Measurements from ENCODE around the gene KRTAP17-1. TPM values are rescaled to one million over a fixed set of nuclear protein-coding genes. Genes with fewer than 3 reads are reported as not detected.

KRTAP17-1 gene, protein sequence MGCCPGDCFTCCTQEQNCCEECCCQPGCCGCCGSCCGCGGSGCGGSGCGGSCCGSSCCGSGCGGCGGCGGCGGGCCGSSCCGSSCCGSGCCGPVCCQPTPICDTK
- total RNA-seq (not detected), polyA plus RNA-seq (not detected), total RNA-seq (not detected)

DNA sequence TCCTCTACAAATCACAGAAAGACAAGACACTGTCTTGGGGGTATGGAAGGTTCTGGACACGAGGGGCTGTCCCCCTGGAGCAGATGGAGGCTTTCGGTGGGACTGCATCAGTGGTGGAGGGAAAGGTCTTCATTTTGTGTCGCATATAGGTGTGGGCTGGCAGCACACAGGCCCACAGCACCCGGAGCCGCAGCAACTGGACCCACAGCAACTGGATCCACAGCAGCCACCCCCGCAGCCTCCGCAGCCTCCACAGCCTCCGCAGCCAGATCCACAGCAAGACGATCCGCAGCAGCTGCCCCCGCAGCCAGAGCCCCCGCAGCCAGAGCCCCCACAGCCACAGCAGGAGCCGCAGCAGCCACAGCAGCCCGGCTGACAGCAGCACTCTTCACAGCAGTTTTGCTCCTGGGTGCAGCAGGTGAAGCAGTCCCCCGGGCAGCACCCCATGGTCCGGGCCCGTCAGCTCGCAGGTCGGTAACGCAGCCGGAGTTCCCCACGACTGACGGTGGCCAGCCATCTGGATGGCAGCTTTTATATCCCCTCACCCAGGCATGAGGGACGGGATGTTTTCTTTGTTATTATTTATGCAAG, at the start of gene KRTAP17-1:
Gene KRTAP17-1, minus strand, starts transcription at position 507 of the 591 bp plus-strand sequence. Its CDS starts 60 bp downstream, at position 447.
- Mint-ChIP-seq H3K4me3 (no peak within 1 kb of the TSS), H3K36me3 (peaks cover 0 to 12% (median 3%) of the 10 kb centered on the region in 5 donors), H3K27me3 (peaks cover 0 to 14% (median 0%) of the 10 kb centered on the region in 5 donors), H3K9me3 (peaks cover 0 to 15% (median 8%) of the 10 kb centered on the region in 11 donors), H3K27ac (peak within 1 kb of the TSS in 4 of 9 donors; percentile 1 to 72 (median 14)), H3K4me1 (peaks cover 6 to 29% (median 21%) of the 10 kb centered on the region in 7 donors)
- DNase-seq (no peak), ATAC-seq (no peak)
- ChIA-PET POLR2A (interaction anchor here (0.9 to 1.1 kb wide), 2 partner anchors 7 to 15 kb away, joined by 3 read pairs; no protein-coding TSS in a partner anchor), CTCF (no interaction called here)
- no peaks in the 10 kb centered on the region for H3K27me3 ChIP-seq (ENCODE audit: control insufficient read depth in 2 of 2, insufficient read depth in 2 of 2, low read length in 2 of 2)
- H3K9me3 ChIP-seq (ENCODE audit: control insufficient read depth in 2 of 3, low read length in 3 of 3) = no peaks in the 10 kb centered on the region
- H3K36me3 ChIP-seq (ENCODE audit: control insufficient read depth in 2 of 3, insufficient read depth in 3 of 3, low read length in 3 of 3) = no peaks in the 10 kb centered on the region
- no peak within 1 kb of the TSS for H3K27ac ChIP-seq (ENCODE audit: low read depth, low read length)
- intact Hi-C loops (cut with micrococcal nuclease) = no loop called here
- peaks cover 8 to 12% of the 10 kb centered on the region in 2 donors for H3K4me1 ChIP-seq (ENCODE audit: control insufficient read depth in 2 of 2, insufficient read depth in 2 of 2, low read length in 2 of 2)
- no peak within 1 kb of the TSS for H3K4me3 ChIP-seq (ENCODE audit: low read length)

DNA sequence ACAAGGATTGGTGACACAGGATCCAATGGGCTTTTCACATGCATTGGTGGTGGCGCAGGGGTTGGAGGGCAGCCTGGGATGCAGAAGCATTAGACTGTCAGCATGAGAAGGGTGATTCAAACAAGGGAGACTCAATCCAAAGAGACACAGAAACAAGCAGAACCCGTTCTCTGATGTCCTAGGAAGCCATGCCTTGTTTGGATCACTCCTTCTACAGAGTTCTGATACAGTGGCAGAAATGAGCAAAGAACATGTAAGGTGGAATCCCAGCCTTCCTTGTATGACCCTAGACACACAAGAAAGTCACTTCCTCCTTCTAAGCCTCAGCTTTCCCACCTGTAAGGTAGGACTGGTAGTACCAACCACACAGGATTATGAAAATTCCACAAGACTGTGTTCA, 48.4 kb upstream of the KRTAP17-1 start:
- CTCF ChIA-PET = no interaction called here
- intact Hi-C loops (cut with micrococcal nuclease) = no loop called here
- H3K27me3 Mint-ChIP-seq = peaks cover 0 to 12% (median 0%) of the 10 kb centered on the region in 5 donors
- H3K4me3 Mint-ChIP-seq = no peak overlapping the region
- Histone ChIP-seq H3K36me3 (ENCODE audit: control insufficient read depth in 2 of 3, insufficient read depth in 3 of 3, low read length in 3 of 3) (no peaks in the 10 kb centered on the region), H3K27ac (ENCODE audit: low read depth, low read length) (no peak overlapping the region), H3K4me1 (ENCODE audit: control insufficient read depth in 2 of 2, insufficient read depth in 2 of 2, low read length in 2 of 2) (peaks cover 0 to 3% of the 10 kb centered on the region in 2 donors), H3K9me3 (ENCODE audit: control insufficient read depth in 2 of 3, low read length in 3 of 3) (no peaks in the 10 kb centered on the region), H3K4me3 (ENCODE audit: low read length) (no peak overlapping the region), H3K27me3 (ENCODE audit: control insufficient read depth in 2 of 2, insufficient read depth in 2 of 2, low read length in 2 of 2) (no peaks in the 10 kb centered on the region)
- DNase-seq (no peak), ATAC-seq (no peak)
- H3K4me1 Mint-ChIP-seq = peaks cover 0 to 11% (median 1%) of the 10 kb centered on the region in 7 donors
- POLR2A ChIA-PET = no interaction called here
- H3K9me3 Mint-ChIP-seq = peaks cover 0 to 2% (median 0%) of the 10 kb centered on the region in 11 donors
- peak overlapping the region in 2 of 9 donors; percentile 18 to 46 for H3K27ac Mint-ChIP-seq
- H3K36me3 Mint-ChIP-seq = no peaks in the 10 kb centered on the region

DNA sequence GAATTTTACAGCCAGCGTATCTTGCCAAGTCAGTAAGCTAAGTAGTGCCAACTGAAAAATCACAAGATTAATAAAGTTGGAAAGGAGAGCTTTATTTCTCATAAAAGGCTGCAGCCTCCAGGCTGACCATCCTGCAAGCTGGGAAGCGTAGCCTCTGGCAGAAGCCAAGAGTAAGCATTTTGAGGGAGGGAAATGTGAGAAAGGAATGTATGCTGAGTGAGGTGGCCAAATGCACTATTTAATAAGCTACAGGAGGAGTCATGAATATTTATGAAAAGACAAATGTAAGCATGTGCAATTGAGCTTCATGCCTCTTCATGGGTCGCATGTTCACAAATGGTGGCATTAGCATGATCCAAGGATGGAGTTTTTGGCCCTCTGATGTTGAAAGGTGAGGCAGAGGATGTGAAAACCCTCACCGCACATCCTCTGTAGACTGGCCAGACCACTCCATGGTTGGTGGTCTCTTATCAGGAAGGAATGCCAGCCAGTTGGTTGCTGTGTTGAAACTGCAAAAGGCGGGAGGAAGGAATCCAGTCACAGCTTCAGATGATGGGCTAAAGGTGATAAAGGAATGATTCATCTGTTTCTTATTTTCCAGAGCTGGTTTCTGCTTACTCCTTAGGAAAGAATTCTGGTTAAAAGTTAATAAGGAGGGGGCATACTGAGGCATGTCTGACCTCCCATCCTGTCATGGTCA, 44.9 kb upstream of the KRTAP17-1 start:
- Mint-ChIP-seq H3K9me3 (peaks cover 0 to 8% (median 2%) of the 10 kb centered on the region in 11 donors), H3K36me3 (peaks cover 0 to 7% (median 0%) of the 10 kb centered on the region in 5 donors), H3K27me3 (peaks cover 0 to 19% (median 0%) of the 10 kb centered on the region in 5 donors), H3K27ac (no peak overlapping the region), H3K4me3 (no peak overlapping the region), H3K4me1 (peaks cover 0 to 11% (median 1%) of the 10 kb centered on the region in 7 donors)
- ChIA-PET POLR2A (interaction anchor here (1.3 kb wide), 1 partner anchor 10 kb away, joined by 3 read pairs; no protein-coding TSS in a partner anchor), CTCF (interaction anchor here (1.3 kb wide), 1 partner anchor 21 kb away, joined by 3 read pairs; no protein-coding TSS in a partner anchor)
- ATAC-seq (no peak), DNase-seq (no peak)
- no peaks in the 10 kb centered on the region for H3K36me3 ChIP-seq (ENCODE audit: control insufficient read depth in 2 of 3, insufficient read depth in 3 of 3, low read length in 3 of 3)
- no peaks in the 10 kb centered on the region for H3K9me3 ChIP-seq (ENCODE audit: control insufficient read depth in 2 of 3, low read length in 3 of 3)
- intact Hi-C loops (cut with micrococcal nuclease) = no loop called here
- H3K27ac ChIP-seq (ENCODE audit: low read depth, low read length) = no peak overlapping the region
- H3K4me1 ChIP-seq (ENCODE audit: control insufficient read depth in 2 of 2, insufficient read depth in 2 of 2, low read length in 2 of 2) = peaks cover 0 to 3% of the 10 kb centered on the region in 2 donors
- no peak overlapping the region for H3K4me3 ChIP-seq (ENCODE audit: low read length)
- H3K27me3 ChIP-seq (ENCODE audit: control insufficient read depth in 2 of 2, insufficient read depth in 2 of 2, low read length in 2 of 2) = no peaks in the 10 kb centered on the region

DNA sequence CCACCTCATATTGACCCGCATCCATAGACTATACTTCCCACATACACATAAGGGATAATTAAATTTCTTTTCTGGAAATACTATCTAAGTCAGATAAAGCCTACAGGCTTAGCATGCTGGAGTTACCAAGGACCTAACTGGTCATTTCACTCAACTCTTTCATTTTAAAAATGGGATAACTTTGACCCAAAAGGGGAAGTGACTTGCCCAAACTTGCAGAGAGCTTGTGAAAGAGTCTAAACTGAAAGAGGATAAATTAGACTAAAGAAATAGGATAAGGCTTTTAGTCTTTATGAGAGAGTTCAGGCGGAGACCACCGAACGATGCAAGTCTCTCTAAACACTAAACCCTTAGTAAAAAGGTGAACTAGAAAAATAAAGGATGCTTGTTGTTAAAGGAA, 39.0 kb upstream of the KRTAP17-1 start:
- no peaks in the 10 kb centered on the region for H3K36me3 ChIP-seq (ENCODE audit: control insufficient read depth in 2 of 3, insufficient read depth in 3 of 3, low read length in 3 of 3)
- ChIA-PET CTCF (no interaction called here), POLR2A (interaction anchor here (0.6 to 1.4 kb wide), 2 partner anchors 12 to 13 kb away, joined by 3 to 5 read pairs; no protein-coding TSS in a partner anchor)
- no peak overlapping the region for H3K4me3 Mint-ChIP-seq
- no peak overlapping the region for H3K27ac ChIP-seq (ENCODE audit: low read depth, low read length)
- H3K4me1 Mint-ChIP-seq = peaks cover 4 to 16% (median 15%) of the 10 kb centered on the region in 7 donors
- ATAC-seq = no peak
- H3K36me3 Mint-ChIP-seq = peaks cover 0 to 7% (median 0%) of the 10 kb centered on the region in 5 donors
- H3K27ac Mint-ChIP-seq = no peak overlapping the region
- intact Hi-C loops (cut with micrococcal nuclease) = no loop called here
- H3K27me3 Mint-ChIP-seq = peaks cover 0 to 39% (median 0%) of the 10 kb centered on the region in 5 donors
- H3K9me3 Mint-ChIP-seq = peaks cover 0 to 8% (median 5%) of the 10 kb centered on the region in 11 donors
- H3K27me3 ChIP-seq (ENCODE audit: control insufficient read depth in 2 of 2, insufficient read depth in 2 of 2, low read length in 2 of 2) = no peaks in the 10 kb centered on the region
- peaks cover 0 to 10% of the 10 kb centered on the region in 2 donors for H3K4me1 ChIP-seq (ENCODE audit: control insufficient read depth in 2 of 2, insufficient read depth in 2 of 2, low read length in 2 of 2)
- DNase-seq = no peak
- no peaks in the 10 kb centered on the region for H3K9me3 ChIP-seq (ENCODE audit: control insufficient read depth in 2 of 3, low read length in 3 of 3)
- no peak overlapping the region for H3K4me3 ChIP-seq (ENCODE audit: low read length)

DNA sequence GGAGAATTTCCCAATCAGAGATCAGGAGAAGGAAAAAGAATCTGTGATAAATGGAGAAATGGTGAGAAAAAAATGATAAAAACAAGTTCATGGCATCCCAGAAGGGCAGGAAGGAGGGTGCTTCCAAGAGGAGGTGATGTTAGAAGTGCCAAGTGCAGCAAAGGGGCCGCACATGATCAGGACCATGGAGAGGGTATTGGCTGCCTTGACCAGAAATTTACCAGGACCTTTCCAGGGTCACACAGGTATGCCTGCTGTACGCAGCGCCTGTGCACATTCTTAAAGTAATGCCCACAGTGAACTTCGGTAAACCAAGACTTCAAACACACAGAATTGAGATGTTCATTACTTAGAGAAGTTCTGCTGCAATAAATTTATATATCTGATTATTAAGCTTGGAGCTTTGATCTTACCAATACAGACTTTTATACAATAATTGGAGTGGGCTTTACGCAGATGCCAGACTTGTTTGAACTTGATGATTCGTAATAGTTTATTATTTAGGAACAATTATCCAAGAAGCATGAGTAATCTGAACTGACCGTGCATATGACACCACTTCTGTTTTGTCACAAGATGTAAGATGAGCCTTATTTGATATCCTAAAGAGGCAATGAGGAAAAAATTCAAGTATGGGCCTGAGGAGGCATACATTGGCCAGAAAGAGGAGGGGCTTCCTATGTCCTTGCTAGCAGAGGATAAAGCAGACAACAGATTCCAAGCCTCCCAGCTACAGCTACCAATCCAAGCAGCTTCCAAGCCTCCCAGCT, 37.3 kb upstream of the KRTAP17-1 start:
- Histone ChIP-seq H3K4me3 (ENCODE audit: low read length) (no peak overlapping the region), H3K36me3 (ENCODE audit: control insufficient read depth in 2 of 3, insufficient read depth in 3 of 3, low read length in 3 of 3) (no peaks in the 10 kb centered on the region), H3K9me3 (ENCODE audit: control insufficient read depth in 2 of 3, low read length in 3 of 3) (no peaks in the 10 kb centered on the region), H3K27me3 (ENCODE audit: control insufficient read depth in 2 of 2, insufficient read depth in 2 of 2, low read length in 2 of 2) (no peaks in the 10 kb centered on the region), H3K27ac (ENCODE audit: low read depth, low read length) (no peak overlapping the region), H3K4me1 (ENCODE audit: control insufficient read depth in 2 of 2, insufficient read depth in 2 of 2, low read length in 2 of 2) (peaks cover 0 to 10% of the 10 kb centered on the region in 2 donors)
- peaks cover 0 to 7% (median 0%) of the 10 kb centered on the region in 5 donors for H3K36me3 Mint-ChIP-seq
- peak overlapping the region in 2 of 9 donors; percentile 4 to 13 for H3K27ac Mint-ChIP-seq
- H3K27me3 Mint-ChIP-seq = peaks cover 0 to 38% (median 0%) of the 10 kb centered on the region in 5 donors
- intact Hi-C loops (cut with micrococcal nuclease) = no loop called here
- no peak for ATAC-seq
- CTCF ChIA-PET = interaction anchor here (1.4 kb wide), 1 partner anchor 12 kb away, joined by 3 read pairs; no protein-coding TSS in a partner anchor
- H3K9me3 Mint-ChIP-seq = peaks cover 0 to 8% (median 5%) of the 10 kb centered on the region in 11 donors
- POLR2A ChIA-PET = interaction anchor here (1.2 kb wide), 2 partner anchors 11 to 15 kb away, joined by 3 read pairs; no protein-coding TSS in a partner anchor
- H3K4me1 Mint-ChIP-seq = peaks cover 4 to 27% (median 16%) of the 10 kb centered on the region in 7 donors
- no peak for DNase-seq
- no peak overlapping the region for H3K4me3 Mint-ChIP-seq

DNA sequence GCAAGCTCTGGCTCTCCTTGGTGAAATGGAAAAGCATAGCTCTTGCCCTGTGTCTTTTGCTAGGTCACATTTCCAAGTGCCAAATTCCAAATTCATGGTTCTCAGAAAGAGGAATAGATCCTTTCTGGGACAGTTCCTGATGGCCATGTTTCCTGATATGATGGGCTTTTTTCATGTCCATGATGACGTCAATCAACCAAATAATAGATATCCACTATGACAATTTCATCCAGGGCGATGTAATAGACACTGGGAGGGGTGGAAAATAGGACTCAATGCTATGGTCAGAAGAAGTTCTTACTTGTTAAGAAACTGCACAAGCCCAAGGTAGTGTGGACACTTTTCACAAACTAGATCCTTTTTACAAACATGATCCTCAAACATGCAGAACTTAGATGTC, 35.7 kb upstream of the KRTAP17-1 start:
- POLR2A ChIA-PET = interaction anchor here (1.2 to 2.3 kb wide), 2 partner anchors 10 to 14 kb away, joined by 3 to 10 read pairs; no protein-coding TSS in a partner anchor
- H3K9me3 Mint-ChIP-seq = peaks cover 0 to 8% (median 2%) of the 10 kb centered on the region in 11 donors
- Histone ChIP-seq H3K4me3 (ENCODE audit: low read length) (no peak overlapping the region), H3K4me1 (ENCODE audit: control insufficient read depth in 2 of 2, insufficient read depth in 2 of 2, low read length in 2 of 2) (peaks cover 0 to 10% of the 10 kb centered on the region in 2 donors), H3K36me3 (ENCODE audit: control insufficient read depth in 2 of 3, insufficient read depth in 3 of 3, low read length in 3 of 3) (no peaks in the 10 kb centered on the region), H3K27ac (ENCODE audit: low read depth, low read length) (no peak overlapping the region), H3K9me3 (ENCODE audit: control insufficient read depth in 2 of 3, low read length in 3 of 3) (no peaks in the 10 kb centered on the region), H3K27me3 (ENCODE audit: control insufficient read depth in 2 of 2, insufficient read depth in 2 of 2, low read length in 2 of 2) (no peaks in the 10 kb centered on the region)
- peak overlapping the region in 1 of 10 donors; percentile 9 for H3K4me3 Mint-ChIP-seq
- peaks cover 0 to 4% (median 0%) of the 10 kb centered on the region in 5 donors for H3K36me3 Mint-ChIP-seq
- peaks cover 0 to 30% (median 0%) of the 10 kb centered on the region in 5 donors for H3K27me3 Mint-ChIP-seq
- intact Hi-C loops (cut with micrococcal nuclease) = no loop called here
- H3K4me1 Mint-ChIP-seq = peaks cover 4 to 28% (median 16%) of the 10 kb centered on the region in 7 donors
- H3K27ac Mint-ChIP-seq = peak overlapping the region in 1 of 9 donors; percentile 16
- DNase-seq (no peak), ATAC-seq (no peak)
- CTCF ChIA-PET = interaction anchor here (0.6 to 1.3 kb wide), 2 partner anchors 29 to 297 kb away, joined by 3 to 6 read pairs; no protein-coding TSS in a partner anchor
